Peyer's patch (tissue), 4 donors: ENCODE results near the gene SLN. TPM values are rescaled to one million over a fixed set of nuclear protein-coding genes. Genes with fewer than 3 reads are reported as not detected.

ENCODE experiments used
- DNase-seq, 3 donors: peaks; one replicate each; pipeline ENCODE4 v3.0.0-alpha.2; 2017 to 2019
- H3K27ac ChIP-seq, 4 donors: fragments of 200-600 bp; sonication (generic); one replicate each; pipeline ENCODE4 v1.5.1; 2016 to 2019
- H3K27me3 ChIP-seq, 2 donors: fragments of 200-600 bp; sonication (generic); one replicate each; pipeline ENCODE4 v1.5.1; 2019
- H3K36me3 ChIP-seq, 3 donors: fragments of 200-600 bp; sonication (generic); one replicate each; pipeline ENCODE4 v1.5.1; 2016 to 2019
- H3K4me1 ChIP-seq, 4 donors: fragments of 200-600 bp; sonication (generic); one replicate each; pipeline ENCODE4 v1.5.1; 2016 to 2019
- H3K4me3 ChIP-seq, 4 donors: fragments of 200-600 bp; sonication (generic); 1 replicate in 3 of 4; 2 replicates in 1 of 4; pipeline ENCODE4 v1.5.1; 2016 to 2019; ENCODE audit warnings: mild to moderate bottlenecking in 1 of 4
- H3K9me3 ChIP-seq, 4 donors: fragments of 200-600 bp; sonication (generic); one replicate each; pipeline ENCODE4 v1.5.1; 2016 to 2019; ENCODE audit warnings: mild to moderate bottlenecking in 1 of 4
- POLR2A ChIP-seq, 2 donors: fragments of 450-650 bp; IDR thresholded peaks; one replicate each; pipeline ENCODE4 v1.5.1; 2017; ENCODE audit warnings: antibody characterized with exemption in 2 of 2, mild to moderate bottlenecking in 2 of 2, moderate library complexity in 2 of 2
- total RNA-seq, 4 donors: library from RNA; depleted of rRNA; stranded (reverse); fragments of >200 nt; gene quantifications; one replicate each; pipeline ENCODE4 v1.1.0, GENCODE V29; 2016
- TF ChIP-seq, protein P1 (sequence below), 6 experiments: fragments of 450-650 bp in 4 of 6; fragments of 200-600 bp in 2 of 6; sonication (generic) in 1 of 6; IDR thresholded peaks; one replicate each; pipeline ENCODE4 v1.5.1; 2017 to 2019; ENCODE audit warnings: antibody characterized with exemption in 6 of 6, mild to moderate bottlenecking in 3 of 6, moderate library complexity in 1 of 6

Gene SLN
- total RNA-seq, 4 donors from 2014 or later = not detected

DNA sequence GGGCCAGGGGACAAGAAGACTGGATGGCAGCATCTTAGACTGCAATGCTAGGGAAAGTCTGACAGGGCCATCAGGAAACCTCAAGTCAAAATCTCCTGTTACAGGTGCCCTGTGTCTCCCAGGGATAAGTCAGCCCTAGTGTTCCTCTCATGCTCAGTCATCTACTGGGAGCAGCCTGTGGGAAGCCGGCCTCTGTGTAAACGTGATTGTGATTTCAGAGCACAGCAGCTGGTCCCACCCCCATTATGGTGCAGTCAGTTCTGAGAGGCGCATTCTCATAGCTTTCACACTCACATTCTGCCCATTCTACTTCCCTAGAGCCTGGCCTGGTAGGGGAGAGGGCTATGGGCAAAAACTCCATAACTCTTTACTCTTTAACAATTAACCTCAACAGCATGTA lies 7.2 kb upstream of the SLN start:
- Histone ChIP-seq H3K27me3 (no peaks in the 10 kb centered on the region), H3K9me3 (no peaks in the 10 kb centered on the region), H3K36me3 (no peaks in the 10 kb centered on the region), H3K4me3 (no peak overlapping the region), H3K27ac (no peak overlapping the region), H3K4me1 (no peaks in the 10 kb centered on the region)
- DNase-seq = no peak
- TF ChIP-seq, protein P1, sequence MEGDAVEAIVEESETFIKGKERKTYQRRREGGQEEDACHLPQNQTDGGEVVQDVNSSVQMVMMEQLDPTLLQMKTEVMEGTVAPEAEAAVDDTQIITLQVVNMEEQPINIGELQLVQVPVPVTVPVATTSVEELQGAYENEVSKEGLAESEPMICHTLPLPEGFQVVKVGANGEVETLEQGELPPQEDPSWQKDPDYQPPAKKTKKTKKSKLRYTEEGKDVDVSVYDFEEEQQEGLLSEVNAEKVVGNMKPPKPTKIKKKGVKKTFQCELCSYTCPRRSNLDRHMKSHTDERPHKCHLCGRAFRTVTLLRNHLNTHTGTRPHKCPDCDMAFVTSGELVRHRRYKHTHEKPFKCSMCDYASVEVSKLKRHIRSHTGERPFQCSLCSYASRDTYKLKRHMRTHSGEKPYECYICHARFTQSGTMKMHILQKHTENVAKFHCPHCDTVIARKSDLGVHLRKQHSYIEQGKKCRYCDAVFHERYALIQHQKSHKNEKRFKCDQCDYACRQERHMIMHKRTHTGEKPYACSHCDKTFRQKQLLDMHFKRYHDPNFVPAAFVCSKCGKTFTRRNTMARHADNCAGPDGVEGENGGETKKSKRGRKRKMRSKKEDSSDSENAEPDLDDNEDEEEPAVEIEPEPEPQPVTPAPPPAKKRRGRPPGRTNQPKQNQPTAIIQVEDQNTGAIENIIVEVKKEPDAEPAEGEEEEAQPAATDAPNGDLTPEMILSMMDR (IDR thresholded peaks at IDR 0.05) = no peak

DNA sequence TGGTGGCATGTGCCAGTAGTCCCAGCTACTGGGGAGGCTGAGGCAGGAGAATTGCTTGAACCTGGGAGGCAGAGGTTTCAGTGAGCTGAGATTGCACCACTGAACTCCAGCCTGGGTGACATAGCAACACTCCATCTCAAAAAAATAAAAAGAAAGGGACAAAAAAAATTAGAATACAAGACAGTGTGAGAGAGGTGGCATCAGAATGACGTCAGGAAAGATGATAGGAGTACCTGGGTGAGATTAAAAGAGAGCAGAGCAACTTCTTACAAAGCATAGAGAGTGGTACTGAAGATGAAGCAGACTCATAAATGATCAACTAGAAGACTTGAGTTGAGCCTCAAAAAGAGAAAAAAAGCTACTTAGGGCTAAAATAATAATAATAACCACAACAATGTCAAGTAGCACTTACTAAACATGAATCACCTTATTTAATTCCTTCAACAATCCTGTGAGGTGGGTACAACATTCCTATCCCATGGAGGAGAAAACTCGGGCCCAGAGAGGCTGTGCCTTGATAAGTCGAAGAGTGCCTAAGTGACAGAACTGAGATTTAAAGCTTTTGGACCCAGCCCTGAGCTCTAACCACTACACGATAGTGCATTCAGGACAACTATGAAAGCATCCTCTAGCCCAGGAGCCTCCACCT lies 5.2 kb upstream of the SLN start:
- Histone ChIP-seq H3K4me3 (no peak overlapping the region), H3K4me1 (no peaks in the 10 kb centered on the region), H3K9me3 (no peaks in the 10 kb centered on the region), H3K36me3 (no peaks in the 10 kb centered on the region), H3K27me3 (no peaks in the 10 kb centered on the region), H3K27ac (no peak overlapping the region)
- TF ChIP-seq, protein P1 (IDR thresholded peaks at IDR 0.05) = no peak
- TF ChIP-seq POLR2A (IDR thresholded peaks at IDR 0.05) = no peak
- no peak for DNase-seq

DNA sequence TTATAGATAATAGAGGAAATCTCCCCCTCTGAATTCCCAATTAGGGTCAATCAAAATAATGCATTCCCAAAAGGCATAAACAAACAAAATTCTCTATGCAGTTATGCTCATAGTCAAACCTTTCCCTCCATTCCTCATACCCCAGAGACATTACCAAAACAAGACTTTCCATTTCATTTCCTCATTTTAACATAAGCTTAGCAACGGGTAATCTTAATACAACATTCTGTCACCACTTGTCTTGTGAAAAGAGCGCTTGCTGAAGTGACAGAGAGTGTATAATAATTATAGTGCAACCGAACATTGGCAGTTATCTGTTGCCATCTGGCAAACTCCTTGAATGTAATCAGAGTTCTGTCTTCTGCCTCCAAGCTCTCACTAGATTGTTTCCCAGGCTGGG lies 1.2 kb upstream of the SLN start:
- Histone ChIP-seq H3K9me3 (no peaks in the 10 kb centered on the region), H3K27ac (no peak overlapping the region), H3K4me3 (no peak overlapping the region), H3K4me1 (no peaks in the 10 kb centered on the region), H3K27me3 (no peaks in the 10 kb centered on the region), H3K36me3 (no peaks in the 10 kb centered on the region)
- DNase-seq = no peak
- TF ChIP-seq POLR2A (IDR thresholded peaks at IDR 0.05) = no peak
- TF ChIP-seq, protein P1 (IDR thresholded peaks at IDR 0.05) = no peak

DNA sequence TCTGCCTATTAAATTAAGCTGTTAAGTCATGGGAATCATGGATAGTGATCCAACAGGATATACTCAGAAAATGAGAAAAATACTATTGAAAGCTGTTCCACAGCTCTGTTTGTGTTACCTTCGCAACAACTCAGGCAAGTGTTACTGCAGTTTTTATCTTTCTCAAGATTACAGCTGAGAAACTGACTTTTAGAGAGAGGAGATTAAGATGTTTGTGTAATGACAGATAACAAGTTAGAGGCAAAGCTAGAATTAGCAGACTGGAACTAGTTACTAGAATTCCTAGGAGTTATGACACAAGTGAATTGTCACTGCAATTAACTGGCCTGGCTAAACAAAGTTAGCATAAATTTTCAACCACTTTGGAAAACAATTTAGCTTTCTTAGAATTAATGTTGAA lies 1.6 kb downstream of the SLN start:
- no peaks in the 10 kb centered on the region for H3K4me1 ChIP-seq
- TF ChIP-seq, protein P1 (IDR thresholded peaks at IDR 0.05) = no peak
- no peak for TF ChIP-seq POLR2A (IDR thresholded peaks at IDR 0.05)
- no peak for DNase-seq
- H3K36me3 ChIP-seq = no peaks in the 10 kb centered on the region
- no peaks in the 10 kb centered on the region for H3K27me3 ChIP-seq
- no peak overlapping the region for H3K27ac ChIP-seq
- no peak overlapping the region for H3K4me3 ChIP-seq
- H3K9me3 ChIP-seq = no peaks in the 10 kb centered on the region

DNA sequence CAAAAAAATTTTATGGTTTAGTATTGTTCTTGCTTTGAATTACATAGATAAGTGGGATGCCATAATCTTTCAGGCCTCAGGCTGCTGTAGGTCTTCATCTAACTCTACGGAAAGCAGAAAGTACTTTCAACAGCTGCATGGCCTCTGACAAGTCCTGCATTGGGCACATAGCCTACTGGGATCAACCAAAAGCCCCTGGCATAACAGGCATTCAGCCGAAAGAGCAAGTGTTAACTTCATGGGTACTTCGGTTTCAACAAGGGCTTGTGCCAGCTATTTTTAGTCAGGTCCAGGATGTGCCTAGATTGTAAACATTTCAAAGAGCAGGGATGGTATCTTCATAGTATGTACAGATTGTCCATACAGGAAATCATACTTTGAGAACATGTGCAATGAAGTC lies 3.1 kb downstream of the SLN start:
- Histone ChIP-seq H3K27me3 (no peaks in the 10 kb centered on the region), H3K9me3 (no peaks in the 10 kb centered on the region), H3K27ac (no peak overlapping the region), H3K36me3 (no peaks in the 10 kb centered on the region), H3K4me1 (no peaks in the 10 kb centered on the region), H3K4me3 (no peak overlapping the region)
- DNase-seq = no peak
- TF ChIP-seq, protein P1 (IDR thresholded peaks at IDR 0.05) = no peak
- TF ChIP-seq POLR2A (IDR thresholded peaks at IDR 0.05) = no peak

DNA sequence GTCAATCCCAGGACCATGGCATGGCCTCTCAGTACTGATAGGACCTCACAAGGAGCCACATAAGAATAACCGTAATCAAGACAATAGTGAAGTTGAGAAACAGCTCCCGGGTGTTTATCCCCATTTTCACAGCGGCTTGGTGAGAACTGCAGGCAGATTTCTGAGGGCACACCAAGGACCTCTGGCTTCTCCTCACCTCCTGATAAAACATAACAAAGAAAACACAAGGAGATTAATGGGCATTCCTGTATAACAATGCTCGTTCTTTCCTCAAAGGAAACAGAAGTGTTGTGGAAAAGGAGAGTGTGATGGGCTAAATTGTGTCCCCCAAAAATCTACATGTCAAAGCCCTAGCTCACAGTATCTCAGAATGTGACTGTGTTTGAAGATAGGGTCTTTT lies 4.0 kb downstream of the SLN start:
- no peaks in the 10 kb centered on the region for H3K9me3 ChIP-seq
- H3K27me3 ChIP-seq = no peaks in the 10 kb centered on the region
- no peaks in the 10 kb centered on the region for H3K4me1 ChIP-seq
- no peak for TF ChIP-seq POLR2A (IDR thresholded peaks at IDR 0.05)
- TF ChIP-seq, protein P1 (IDR thresholded peaks at IDR 0.05) = no peak
- no peak overlapping the region for H3K27ac ChIP-seq
- no peak overlapping the region for H3K4me3 ChIP-seq
- DNase-seq = no peak
- H3K36me3 ChIP-seq = no peaks in the 10 kb centered on the region
